KBM-7 (cell line): Measurements from ENCODE around the gene DNAJC12.
"Not testable (repeated sequence)": the region's sequence is repeated elsewhere in the genome, so short reads cannot be mapped to it uniquely, and the experiment has no call there.

ENCODE experiments used
- DNase-seq: peaks from one replicate; pipeline ENCODE4 v3.0.0-alpha.2; 2015
- in situ Hi-C: fragments of 300-500 bp; cut with MboI; formaldehyde crosslinking; loops from 2 replicates; pipeline ENCODE4 v1.14.3; 2020; ENCODE audit warnings: low sequenced_read_pairs, low pct_unique_long_range_greater_than_20kb, mixed read lengths

DNAJC12 gene

DNA sequence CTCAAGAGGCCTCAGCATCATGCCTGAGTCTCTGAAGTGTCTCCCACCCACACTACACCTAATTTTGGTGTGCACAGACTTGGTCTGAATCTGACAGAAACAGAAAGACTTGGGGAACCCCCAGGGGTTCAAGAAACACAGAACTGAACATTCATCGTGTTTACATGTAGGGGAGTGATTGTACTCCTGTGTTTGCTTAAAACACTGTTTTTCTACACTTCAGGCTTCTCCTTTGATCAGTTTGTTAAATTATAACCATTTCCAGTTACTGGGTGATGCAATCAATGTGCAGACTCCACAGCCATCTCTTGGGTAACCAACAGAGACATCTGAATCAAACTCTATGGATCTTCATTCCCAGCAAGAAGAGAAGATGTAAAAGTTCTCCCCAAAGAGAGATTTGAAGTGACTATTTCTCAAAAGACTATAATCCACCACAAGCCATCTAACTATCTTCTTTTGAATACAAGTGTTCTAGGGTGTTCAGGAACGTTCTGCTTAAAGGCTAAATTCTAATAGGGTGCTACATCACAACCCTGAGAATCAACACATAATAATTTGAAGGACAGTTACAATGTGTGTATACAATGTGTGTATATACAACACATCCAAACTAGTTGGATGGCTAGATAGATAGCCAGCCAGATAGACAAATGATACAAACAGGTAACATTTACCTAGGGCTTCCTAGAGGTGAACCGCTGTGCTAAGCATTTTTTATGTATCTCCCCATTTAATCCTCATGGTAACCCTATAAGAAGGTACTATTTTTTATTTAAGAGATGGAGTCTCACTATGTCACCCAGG lies 34.2 kb downstream of the DNAJC12 start:
- DNase-seq: no peak
- in situ Hi-C loops: no loop called here

DNA sequence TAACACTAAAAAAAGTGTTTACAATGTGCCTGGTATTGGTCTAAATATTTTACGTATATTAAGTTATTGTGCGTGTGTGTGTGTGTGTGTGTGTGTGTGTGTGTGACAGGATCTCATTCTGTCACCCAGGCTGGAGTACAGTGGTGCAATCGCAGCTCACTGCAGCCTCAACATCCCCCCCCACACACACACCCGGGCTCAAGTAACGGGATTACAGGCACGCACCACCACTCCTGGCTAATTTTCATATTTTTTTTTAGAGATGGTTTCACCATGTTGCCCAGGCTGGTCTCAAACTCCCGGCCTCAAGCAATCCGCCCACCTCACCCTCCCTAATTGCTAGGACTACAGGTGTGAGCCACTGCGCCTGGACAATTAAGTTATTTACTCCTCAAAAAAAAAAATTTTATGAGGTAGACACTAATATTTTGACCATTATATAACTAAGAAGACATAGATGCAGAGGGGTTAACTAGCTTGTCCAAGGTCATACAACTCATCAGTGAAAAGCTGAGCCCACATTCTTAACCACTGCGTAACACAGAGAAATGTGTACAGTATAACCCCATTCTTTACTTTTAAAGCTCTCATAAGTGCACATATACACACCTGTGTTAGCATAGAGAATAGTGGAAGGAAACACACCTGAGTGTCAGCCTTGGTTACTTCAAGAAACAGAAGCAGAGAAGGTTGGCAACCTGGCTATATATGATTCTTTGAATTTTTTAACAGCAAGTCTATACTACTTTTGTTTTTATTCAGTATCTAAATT lies 35.0 kb downstream of the DNAJC12 start:
- in situ Hi-C loops: no loop called here

DNA sequence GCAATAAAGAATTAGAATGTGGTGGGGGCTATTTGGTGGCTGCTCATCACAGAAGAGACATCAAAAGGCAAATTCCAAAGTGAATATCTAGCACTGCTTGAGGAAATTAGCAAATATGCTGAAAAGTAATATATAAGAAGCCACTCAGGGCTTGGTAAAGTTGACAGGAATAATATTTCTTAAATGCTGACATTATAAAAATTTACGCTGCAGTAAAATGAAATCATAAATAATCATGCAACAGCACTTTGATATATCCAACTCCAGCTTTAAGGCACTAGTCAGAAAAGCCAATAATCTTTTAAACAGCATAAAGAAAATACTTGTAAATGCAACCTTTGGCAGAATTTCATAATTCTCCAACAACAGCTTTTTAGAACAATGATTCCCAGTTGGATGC lies 36.9 kb downstream of the DNAJC12 start:
- no peak for DNase-seq

More for the DNA sequence above, 35.0 kb downstream of the DNAJC12 start:
- no peak for DNase-seq

DNA sequence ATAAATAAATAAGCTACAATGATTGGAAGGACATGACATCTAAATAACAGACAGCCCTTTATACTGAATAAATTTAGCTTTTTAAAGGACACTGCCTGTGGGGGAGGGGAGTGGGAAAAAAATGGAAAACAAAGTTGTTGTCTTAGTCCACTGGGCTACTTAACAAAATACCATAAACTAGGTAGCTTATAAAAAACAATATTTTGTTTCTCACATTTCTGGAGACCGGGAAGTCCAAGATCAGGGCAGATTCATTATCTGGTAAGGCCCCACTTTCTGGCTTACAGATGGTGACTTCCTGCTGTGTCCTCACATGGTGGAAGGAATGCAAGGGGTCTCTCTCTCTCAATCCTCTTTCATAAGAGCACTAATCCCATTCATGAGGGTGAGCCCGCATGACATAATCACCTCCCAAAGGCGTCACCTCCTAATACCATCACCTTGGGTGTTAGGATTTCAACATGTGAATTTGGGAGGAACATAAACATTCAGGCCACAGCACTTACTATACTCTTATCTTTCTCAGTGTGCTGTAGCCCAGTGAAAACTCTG lies 43.0 kb downstream of the DNAJC12 start:
- DNase-seq: no peak
- in situ Hi-C loops: no loop called here

More for the DNA sequence above, 36.9 kb downstream of the DNAJC12 start:
- in situ Hi-C loops: no loop called here

DNA sequence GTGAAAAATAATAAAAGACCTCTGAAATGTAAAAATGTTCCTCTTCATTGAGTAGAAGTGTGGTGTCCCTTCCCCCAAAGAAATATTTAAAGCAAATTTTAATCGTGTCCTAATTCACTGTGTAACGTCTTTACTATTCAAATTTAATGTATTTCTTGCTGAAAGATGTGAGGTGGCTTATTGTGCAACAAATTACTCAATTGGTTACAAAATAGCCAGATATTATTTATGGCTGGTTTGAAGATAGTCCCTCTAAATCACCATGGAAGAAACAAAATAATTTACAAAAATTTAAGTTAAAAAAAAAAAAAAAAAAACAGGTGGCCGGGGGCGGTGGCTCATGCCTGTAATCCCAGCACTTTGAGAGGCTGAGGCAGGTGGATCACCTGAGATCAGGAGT lies 43.7 kb downstream of the DNAJC12 start:
- no peak for DNase-seq
- in situ Hi-C loops: no loop called here

DNA sequence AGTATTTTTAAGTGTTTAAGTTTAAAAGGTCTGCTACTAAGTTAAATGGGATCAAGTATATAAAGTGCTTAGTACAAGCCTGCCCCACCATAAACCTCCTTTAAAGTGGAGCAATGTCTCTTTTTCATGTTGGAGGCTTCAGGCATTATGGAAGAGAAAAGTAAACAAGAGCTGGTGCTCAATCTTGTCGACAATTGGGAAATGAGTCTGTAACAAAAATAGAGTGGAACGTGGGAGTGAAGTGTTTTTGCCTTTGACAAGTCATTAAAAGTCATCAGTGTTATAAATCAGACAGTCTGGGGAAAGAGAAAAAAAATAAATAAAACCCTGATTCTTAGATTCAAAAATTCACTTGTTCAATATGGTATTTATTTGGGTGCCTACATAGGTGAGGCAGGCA lies 44.7 kb downstream of the DNAJC12 start:
- in situ Hi-C loops: no loop called here
- no peak for DNase-seq

DNA sequence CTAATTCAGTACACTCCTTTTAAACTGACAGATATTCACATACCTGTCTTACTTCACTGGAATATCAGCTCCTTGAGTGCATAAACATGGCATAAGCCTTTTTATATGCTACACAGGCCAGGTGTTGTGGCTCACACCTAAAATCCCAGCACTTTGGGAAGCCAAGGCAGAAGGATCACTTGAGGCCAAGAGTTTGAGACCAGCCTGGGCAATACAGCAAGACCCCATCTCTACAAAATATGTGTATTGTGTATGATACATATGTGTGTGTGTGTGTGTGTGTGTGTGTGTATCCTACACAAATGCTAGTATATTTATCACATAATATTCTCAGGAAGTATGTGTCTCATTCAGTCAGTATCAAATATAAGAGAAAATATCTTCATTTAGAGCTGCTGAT lies 45.3 kb downstream of the DNAJC12 start:
- in situ Hi-C loops: no loop called here
- no peak for DNase-seq

DNA sequence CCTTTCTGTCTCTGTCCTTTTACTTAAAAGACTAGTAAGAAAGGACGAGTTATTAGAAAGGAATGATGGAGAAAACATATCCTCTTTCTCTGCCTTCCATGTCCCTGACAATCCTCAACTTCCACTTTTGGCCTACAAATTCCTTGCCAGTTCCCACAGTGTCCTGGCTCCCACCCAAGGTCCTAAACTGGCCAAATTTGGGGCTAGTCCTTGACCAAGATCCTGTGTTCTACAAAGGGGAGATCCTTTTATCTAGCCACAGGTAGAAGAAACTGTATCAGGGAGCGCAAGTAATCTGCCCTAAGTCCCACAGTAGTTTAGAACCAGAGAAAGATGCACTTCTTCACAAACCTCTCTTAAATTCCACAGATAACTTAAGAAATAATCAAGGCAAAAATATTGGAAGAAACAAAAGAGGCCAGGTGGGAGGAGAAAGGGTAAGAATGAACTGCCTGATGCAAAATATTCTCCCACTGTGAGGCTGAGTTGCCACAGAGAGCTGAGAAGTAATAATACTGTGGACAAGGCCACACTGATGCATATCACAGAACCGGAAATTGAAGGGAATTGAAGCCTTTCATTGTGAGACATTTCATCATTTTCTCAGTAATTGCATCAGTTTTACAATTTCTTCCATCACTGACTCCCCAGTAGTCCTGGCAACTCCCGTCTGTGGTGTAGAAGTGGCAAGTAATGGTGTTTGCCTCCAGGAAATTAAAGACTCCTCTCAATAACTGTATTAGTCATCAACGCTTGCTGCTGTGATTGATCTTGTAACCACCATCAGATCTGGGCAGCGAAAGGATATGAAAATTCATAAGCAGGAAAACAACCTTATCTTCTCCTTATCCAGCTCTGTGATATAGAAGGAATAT lies 47.2 kb downstream of the DNAJC12 start:
- in situ Hi-C loops: no loop called here
- peak; percentile 79 for DNase-seq

DNA sequence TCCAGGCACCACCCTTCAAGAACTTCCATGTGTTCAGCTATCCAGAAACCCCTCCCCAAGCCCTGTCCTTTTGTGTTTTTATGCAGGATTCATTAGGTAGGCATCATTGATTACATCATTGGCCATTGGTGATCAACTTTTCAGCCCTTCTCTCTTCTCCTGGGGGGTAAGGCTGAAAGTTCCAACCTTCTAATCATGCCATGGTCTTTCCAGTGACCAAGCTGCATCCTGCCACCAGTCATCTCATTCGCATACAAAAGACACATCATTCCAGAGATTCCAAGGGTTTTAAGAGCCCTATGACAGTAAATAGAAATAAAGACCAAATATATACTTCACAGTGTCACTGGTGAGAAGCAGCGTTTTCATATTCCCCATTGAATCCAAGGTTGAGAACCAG lies 48.2 kb downstream of the DNAJC12 start:
- DNase-seq: no peak
- in situ Hi-C loops: no loop called here

DNA sequence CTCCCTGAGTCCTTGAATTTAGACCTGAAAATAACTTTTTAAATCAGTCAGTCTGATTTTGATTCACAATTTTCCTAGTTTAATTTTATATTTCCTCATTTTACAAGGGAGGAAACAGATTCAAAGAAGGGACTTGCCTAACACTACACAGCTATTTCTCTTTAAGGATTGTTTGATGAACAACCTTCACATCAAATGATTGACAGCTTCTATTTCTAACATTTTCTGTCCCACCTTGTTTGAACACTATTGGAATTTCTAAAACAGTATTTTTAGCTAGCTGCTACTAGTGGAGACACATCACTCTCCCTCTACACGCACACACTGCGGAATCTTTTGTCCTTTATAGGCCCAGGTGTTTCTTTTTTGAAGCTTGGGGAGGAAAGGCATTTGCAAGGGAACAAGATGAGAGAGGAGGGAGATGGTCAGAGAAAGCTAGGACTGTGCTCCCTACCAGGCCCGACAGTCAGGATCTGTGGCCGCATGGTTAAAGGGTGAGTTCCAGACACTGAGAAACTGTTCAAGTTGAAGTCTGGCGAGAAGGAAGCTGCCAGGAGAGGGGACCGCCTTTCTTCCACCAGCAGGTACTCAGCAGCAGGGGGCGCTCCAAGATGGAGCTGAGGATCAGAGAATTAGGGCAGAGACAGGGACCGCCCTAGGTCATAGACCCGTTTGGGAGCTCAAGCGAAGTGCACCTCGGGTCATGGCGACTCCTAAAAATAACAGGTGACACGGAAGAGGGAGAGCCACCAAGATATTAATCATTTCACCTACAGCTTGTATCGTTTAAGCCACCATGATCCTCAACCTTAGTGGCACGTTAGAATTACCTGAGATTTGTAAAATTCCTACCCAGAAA lies 49.7 kb downstream of the DNAJC12 start:
- peak; percentile 88 for DNase-seq
- in situ Hi-C loops: no loop called here

DNA sequence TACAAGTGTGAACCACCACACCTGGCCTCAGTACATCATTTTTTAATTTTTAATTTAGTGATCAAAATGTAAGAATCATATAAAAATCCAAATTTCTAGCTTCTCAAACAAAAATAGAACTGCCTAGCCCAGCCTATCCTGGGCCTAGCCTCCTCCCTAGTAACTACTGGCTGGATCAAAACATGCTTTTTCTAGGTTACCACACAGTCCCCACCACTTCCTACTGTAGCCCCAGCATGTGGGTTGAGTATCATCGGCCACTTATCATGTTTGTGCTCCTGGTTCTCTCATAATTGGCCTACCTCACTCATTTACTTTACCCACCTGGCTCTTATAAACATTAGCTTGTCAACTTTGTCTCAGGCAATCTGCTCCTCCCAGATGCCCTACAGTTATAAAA lies 52.9 kb downstream of the DNAJC12 start:
- DNase-seq: no peak
- in situ Hi-C loops: no loop called here

DNA sequence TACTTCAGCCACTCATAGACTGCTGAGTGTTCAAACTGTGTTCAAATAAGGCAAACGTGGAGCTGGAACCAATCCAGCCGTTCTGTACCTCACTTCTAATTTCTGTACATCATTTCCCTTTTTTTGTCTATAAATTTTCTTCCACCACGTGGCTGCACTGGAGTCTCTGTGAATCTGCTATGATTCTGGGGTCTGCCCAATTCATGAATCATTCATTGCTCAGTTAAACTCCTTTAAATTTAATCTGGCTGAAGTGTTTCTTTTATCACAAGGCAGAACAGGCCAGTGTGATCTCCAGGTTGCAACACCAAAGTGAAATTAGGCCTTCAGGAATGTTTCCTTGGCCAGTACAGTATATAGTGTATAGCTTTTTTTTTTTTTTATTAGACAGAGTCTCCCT lies 53.5 kb downstream of the DNAJC12 start:
- DNase-seq: peak; percentile 35
- in situ Hi-C loops: no loop called here

DNA sequence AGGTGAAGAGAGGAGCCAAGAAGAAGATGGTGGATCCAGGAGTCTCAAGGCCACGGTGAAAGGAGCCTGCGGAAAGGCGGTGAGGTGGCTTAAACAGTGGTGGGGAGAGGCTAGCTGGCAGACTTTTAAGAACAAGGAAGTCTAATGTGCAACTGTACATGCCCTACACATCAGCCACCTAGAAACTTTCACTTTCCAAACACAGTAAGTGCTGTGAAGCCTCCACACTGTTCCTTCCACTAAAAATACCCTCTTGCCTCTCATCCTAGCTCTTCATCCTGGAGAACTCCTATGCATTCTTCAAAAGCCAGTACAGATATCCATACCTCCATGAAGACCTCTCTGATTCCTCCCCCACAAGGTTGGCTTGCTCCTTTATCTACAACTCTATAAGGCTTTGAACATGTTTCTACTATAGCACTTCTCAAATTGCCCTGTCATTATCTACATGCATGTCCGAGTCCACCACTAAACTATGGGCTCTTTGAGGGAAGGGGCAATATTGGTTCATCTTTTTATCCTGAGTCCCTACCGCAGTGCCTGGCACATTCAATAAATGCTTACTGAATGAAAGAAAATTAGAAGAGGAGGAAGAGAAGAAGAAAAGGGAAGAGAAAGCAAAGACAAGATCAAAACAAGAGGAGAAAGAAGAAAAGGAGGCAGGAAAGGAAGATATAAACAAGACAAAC lies 54.2 kb downstream of the DNAJC12 start:
- in situ Hi-C loops: no loop called here
- DNase-seq: no peak

DNA sequence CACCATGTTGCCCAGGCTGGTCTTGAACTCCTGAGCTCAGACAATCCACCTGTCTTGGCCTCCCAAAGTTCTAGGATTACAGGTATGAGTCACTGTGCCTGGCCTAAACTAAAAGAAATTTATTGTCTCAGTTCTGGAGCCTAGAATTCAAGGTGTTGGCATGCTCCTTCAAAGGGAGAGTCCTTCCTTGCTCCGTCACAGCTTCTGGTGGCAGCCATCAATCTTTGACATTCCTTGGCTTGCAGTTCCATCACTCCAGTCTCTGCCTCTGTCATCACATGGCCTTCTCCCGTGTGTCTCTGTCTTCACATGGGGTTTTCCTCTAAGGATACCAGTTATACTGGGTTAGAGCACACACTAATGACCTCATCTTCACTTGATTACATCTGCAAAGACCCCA lies 55.5 kb downstream of the DNAJC12 start:
- in situ Hi-C loops: no loop called here
- no peak for DNase-seq

DNA sequence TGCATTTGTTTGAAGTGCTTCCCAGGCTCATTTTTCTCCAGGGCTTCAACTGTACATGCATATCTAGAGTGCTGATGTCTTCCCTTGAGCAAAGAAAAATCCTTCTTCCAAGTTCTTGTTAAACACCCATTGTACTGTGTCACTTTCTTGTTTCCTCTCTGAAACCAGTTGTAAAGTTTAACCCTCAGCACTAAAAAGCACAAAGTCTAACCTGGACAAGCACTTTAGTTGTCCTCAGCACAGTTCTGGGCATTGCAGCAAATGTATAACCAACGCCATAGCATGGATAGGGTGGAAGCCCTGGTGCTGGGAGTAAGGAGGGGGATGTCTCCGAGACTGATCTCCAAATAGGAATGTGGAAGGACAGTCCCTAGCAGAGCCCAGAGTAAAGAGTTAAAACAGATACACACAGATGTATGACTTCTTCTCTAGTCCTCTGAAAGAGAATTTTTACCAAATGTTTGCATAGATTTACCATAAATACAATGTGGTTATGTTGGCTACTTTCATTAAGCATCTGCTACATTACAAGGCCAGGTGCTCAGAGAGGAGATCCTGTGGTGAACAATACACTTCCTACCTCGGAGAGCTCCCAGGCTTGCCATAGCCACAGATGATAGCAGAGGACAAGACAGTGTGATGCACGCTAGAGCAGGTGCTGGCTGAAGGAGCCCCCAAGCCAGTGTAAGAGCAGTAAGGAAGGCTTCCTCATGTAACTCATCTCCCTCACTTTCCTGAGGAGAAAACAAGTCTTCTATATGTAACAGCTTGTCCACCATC lies 57.0 kb downstream of the DNAJC12 start:
- DNase-seq: no peak
- in situ Hi-C loops: no loop called here

DNA sequence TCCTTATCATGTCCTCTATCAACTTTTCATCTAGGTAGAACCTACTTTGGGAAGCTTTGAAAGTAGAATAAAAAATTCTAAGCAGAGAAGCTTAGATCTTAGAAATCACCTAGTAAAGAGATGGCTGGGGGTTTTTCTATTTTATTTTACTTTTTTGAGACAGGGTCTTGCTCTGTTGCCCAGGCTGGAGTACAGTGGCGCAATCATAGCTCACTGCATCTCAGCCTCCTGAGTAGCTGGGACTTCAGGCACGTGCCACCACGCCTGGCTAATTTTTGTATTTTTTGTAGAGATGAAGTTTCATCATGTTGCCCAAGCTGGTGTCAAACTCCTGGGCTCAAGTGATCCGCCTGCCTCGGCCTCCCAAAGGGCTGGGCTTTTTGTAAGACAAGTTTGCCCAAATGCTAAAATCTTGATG lies 57.8 kb downstream of the DNAJC12 start:
- in situ Hi-C loops, DNase-seq: not testable (repeated sequence)

DNA sequence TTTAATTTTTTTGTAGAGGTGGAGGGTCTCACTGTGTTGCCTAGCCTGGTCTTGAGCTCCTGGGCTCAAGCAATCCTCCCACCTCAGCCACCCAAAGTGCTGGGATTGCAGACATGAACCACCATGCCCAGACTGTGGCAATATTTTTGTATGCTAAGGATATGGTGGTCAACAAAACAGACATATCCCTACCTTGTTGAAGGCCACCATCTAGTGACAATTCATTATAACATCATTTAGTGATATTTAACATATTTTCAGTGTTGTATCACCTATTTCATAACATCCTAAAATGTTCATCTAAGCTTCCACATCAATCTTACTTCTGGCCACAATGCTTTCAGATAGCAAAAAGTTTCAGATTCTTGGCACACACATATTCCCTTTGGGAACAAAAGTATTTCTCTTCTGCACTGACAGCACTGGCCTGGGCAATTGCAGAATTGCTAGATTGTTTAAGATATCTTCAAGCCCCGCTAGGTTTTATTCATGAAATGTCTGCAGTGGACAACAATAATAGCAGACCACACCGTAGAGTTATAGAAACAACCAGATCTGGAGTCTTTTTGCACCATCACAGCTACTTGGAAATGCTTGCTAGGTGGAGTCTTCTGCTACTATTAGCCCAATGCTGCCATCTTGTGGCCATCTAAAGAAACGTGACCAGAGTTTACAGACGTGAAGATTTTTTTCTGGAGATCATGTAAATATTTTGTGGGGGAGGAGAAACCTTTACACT lies 58.4 kb downstream of the DNAJC12 start:
- in situ Hi-C loops: no loop called here
- DNase-seq: peak; percentile 86
